ENCODE measurements around the gene VWA5B2. TPM values are rescaled to one million over a fixed set of nuclear protein-coding genes. Genes with fewer than 3 reads are reported as not detected.

Gene VWA5B2
- total and polyA plus RNA-seq, 2 of the 4 experiments (the other 2 are of a cell fraction), result not detected

- Histone ChIP-seq H2BK120ac (ENCODE audit: low read depth, low read length) (no peak within 1 kb of the TSS), H2AK9ac (replicated peaks; ENCODE audit: low read depth, low read length, poor library complexity) (no peak within 1 kb of the TSS), H3K18ac (ENCODE audit: low read depth, low read length) (no peak within 1 kb of the TSS), H3K4me2 (ENCODE audit: low read depth, low read length) (no peak within 1 kb of the TSS; the same call in 1 of the 2 replicates), H4K8ac (ENCODE audit: low read depth in 2 of 2, low read length in 2 of 2) (no peak within 1 kb of the TSS), H3K4me3 (ENCODE audit: insufficient read depth, low read depth, low read length) (no peak within 1 kb of the TSS), H3K23ac (ENCODE audit: low read depth, low read length) (peak within 1 kb of the TSS; percentile 82), H2AK5ac (ENCODE audit: low read depth, low read length) (no peak within 1 kb of the TSS; the same call in 1 of the 2 replicates), H4K91ac (ENCODE audit: insufficient read depth, low read depth, low read length) (no peak within 1 kb of the TSS), H3K56ac (ENCODE audit: extremely low read depth, insufficient read depth, low read length) (no peak within 1 kb of the TSS; the same call in 1 of the 2 replicates), H3K4ac (ENCODE audit: low read depth, low read length) (no peak within 1 kb of the TSS), H3K14ac (replicated peaks; ENCODE audit: low read depth, low read length) (no peak within 1 kb of the TSS), H3K27ac (ENCODE audit: insufficient read depth, low read length) (no peak within 1 kb of the TSS), H3K36me3 (ENCODE audit: control insufficient read depth, insufficient read depth, low read length) (no peaks in the 10 kb centered on the region), H2BK20ac (ENCODE audit: low read depth, low read length) (no peak within 1 kb of the TSS), H3K9me1 (ENCODE audit: insufficient read depth, low read length) (peaks cover 3% of the 10 kb centered on the region; the same call in 1 of the 2 replicates), H3K27me3 (ENCODE audit: control insufficient read depth, insufficient read depth, low read length) (peaks cover 57% of the 10 kb centered on the region), H3K9me3 (ENCODE audit: control insufficient read depth, insufficient read depth, low read length) (no peaks in the 10 kb centered on the region), H2BK15ac (ENCODE audit: low read depth, low read length) (no peak within 1 kb of the TSS), H4K5ac (ENCODE audit: low read depth, low read length) (no peak within 1 kb of the TSS), H3K4me1 (ENCODE audit: control insufficient read depth, insufficient read depth, low read length) (no peaks in the 10 kb centered on the region), H4K20me1 (ENCODE audit: insufficient read depth, low read length) (no peaks in the 10 kb centered on the region), H3K9ac (ENCODE audit: low read depth, low read length) (no peak within 1 kb of the TSS), H2BK5ac (ENCODE audit: low read depth, low read length, poor library complexity, severe bottlenecking) (no peak within 1 kb of the TSS), H2AFZ (replicated peaks; ENCODE audit: low read length, poor library complexity) (peak within 1 kb of the TSS; percentile 70), H3K79me1 (ENCODE audit: low read depth in 1 of 2, low read length in 2 of 2) (no peaks in the 10 kb centered on the region)
- 28% methylated on average over 20 of the region's 65 CpGs; no CpG with 5 or more reads in 1 of the 2 experiments for WGBS, 2 experiments (ENCODE audit: extremely low coverage in 2 of 2, insufficient read length in 1 of 2)
- intact Hi-C loops (cut with micrococcal nuclease), result no loop called here
- no peak for DNase-seq
- in situ Hi-C loops (cut with MboI; ENCODE audit: low sequenced_read_pairs), result no loop called here
- BruUV-seq (replicated peaks), result no TSS peak
- dilution Hi-C loops (cut with HindIII; ENCODE audit: low sequenced_read_pairs, unreplicated experiment), result no loop called here
- ChIA-PET CTCF (no interaction called here), POLR2A (ENCODE audit: unreplicated experiment) (no interaction called here)
- ATAC-seq (ENCODE audit: low read depth), result peak; percentile 81
- no peak for TF ChIP-seq POLR2A (IDR thresholded peaks at IDR 0.05; ENCODE audit: low read depth, low read length)
- TF ChIP-seq FOS (IDR thresholded peaks at IDR 0.05; ENCODE audit: low read depth, low read length), result no peak
- no peak for TF ChIP-seq CHD1 (IDR thresholded peaks at IDR 0.05; ENCODE audit: low read depth, low read length)
- TF ChIP-seq USF2 (IDR thresholded peaks at IDR 0.05; ENCODE audit: low read depth, low read length), result no peak
- TF ChIP-seq CEBPB (IDR thresholded peaks at IDR 0.05; ENCODE audit: low read depth, low read length), result no peak
- no peak for TF ChIP-seq MXI1 (IDR thresholded peaks at IDR 0.05; ENCODE audit: borderline replicate concordance, low read depth, low read length)
- TF ChIP-seq NFE2L2 (IDR thresholded peaks at IDR 0.05; ENCODE audit: low read depth, low read length), result no peak
- TF ChIP-seq MAZ (IDR thresholded peaks at IDR 0.05; ENCODE audit: borderline replicate concordance, low read depth, low read length), result no peak
- TF ChIP-seq CTCF (conservative IDR thresholded peaks at IDR 0.05; ENCODE audit: low read depth, low read length), result no peak
- TF ChIP-seq BHLHE40 (IDR thresholded peaks at IDR 0.05; ENCODE audit: low read depth, low read length), result no peak
- TF ChIP-seq ELK1 (IDR thresholded peaks at IDR 0.05; ENCODE audit: borderline replicate concordance, low read depth, low read length), result no peak
- no peak for TF ChIP-seq RCOR1 (IDR thresholded peaks at IDR 0.05; ENCODE audit: insufficient replicate concordance, low read length)
- no peak for TF ChIP-seq RAD21 (IDR thresholded peaks at IDR 0.05; ENCODE audit: low read length)
- TF ChIP-seq SMC3 (IDR thresholded peaks at IDR 0.05; ENCODE audit: low read depth, low read length), result no peak
Observed at GRCh38 chr3:184275961-184276910, 46.9 kb downstream of the VWA5B2 start, which contains the start of gene ECE2. Gene ECE2 (plus strand): TSS chr3:184276022. CDS start chr3:184276154, 132 bp downstream.
